Neural cell (in vitro differentiated cells): Measurements from ENCODE around the gene CEP128. TPM values are rescaled to one million over a fixed set of nuclear protein-coding genes. Genes with fewer than 3 reads are reported as not detected.

Experiments
- H2AFZ ChIP-seq: fragments of 200-600, 300-800 bp; sonication (generic), shearing (Covaris generic); 2 replicates; pipeline ENCODE4 v1.6.0; 2014; ENCODE audit warnings: low read depth, mild to moderate bottlenecking, antibody characterized with exemption, low read length, moderate library complexity
- H3F3A ChIP-seq: fragments of 200-600 bp; shearing (Covaris generic); 2 replicates; pipeline ENCODE4 v1.6.1; 2016; ENCODE audit warnings: mild to moderate bottlenecking, moderate library complexity, mixed read lengths, antibody characterized with exemption, low read length; ENCODE audit not compliant: insufficient read depth, poor library complexity, severe bottlenecking
- H3K27ac ChIP-seq: fragments of 200-600, 300-800 bp; sonication (generic), shearing (Covaris generic); 2 replicates; pipeline ENCODE4 v1.5.1; 2014; ENCODE audit warnings: mild to moderate bottlenecking, low read length, moderate library complexity
- H3K27me3 ChIP-seq: fragments of 300-800, 200-600 bp; sonication (generic), shearing (Covaris generic); 2 replicates; pipeline ENCODE4 v1.6.0; 2014; ENCODE audit warnings: mild to moderate bottlenecking, low read depth, low read length, moderate library complexity; ENCODE audit not compliant: insufficient read depth
- H3K36me3 ChIP-seq: fragments of 300-800, 200-600 bp; sonication (generic), shearing (Covaris generic); 2 replicates; pipeline ENCODE4 v1.5.1; 2014; ENCODE audit warnings: mild to moderate bottlenecking, antibody characterized with exemption, low read length, moderate library complexity; ENCODE audit not compliant: insufficient read depth
- H3K4me2 ChIP-seq: fragments of 300-800, 200-600 bp; sonication (generic), shearing (Covaris generic); 2 replicates; pipeline ENCODE4 v1.6.0; 2014; ENCODE audit warnings: mild to moderate bottlenecking, low read length
- H3K4me3 ChIP-seq: fragments of 300-800, 200-600 bp; sonication (generic), shearing (Covaris generic); 2 replicates; pipeline ENCODE4 v1.5.1; 2014; ENCODE audit warnings: mild to moderate bottlenecking, low read length, moderate library complexity
- H3K79me2 ChIP-seq: fragments of 200-600 bp; shearing (Covaris generic); replicated peaks from 2 replicates; pipeline ENCODE4 v1.6.0; 2014; ENCODE audit warnings: mild to moderate bottlenecking, low read length, moderate library complexity; ENCODE audit not compliant: insufficient read depth
- H3K9ac ChIP-seq: fragments of 300-800, 200-600 bp; sonication (generic), shearing (Covaris generic); 2 replicates; pipeline ENCODE4 v1.6.1; 2016; ENCODE audit warnings: mild to moderate bottlenecking, low read length, mixed read lengths
- H3K9me2 ChIP-seq: fragments of 200-600 bp; shearing (Covaris generic); 2 replicates; pipeline ENCODE4 v1.6.1; 2016; ENCODE audit warnings: mild to moderate bottlenecking, low read length, mixed read lengths; ENCODE audit not compliant: insufficient read depth
- H3K9me3 ChIP-seq: fragments of 200-600, 300-800 bp; sonication (generic), shearing (Covaris generic); 2 replicates; pipeline ENCODE4 v1.6.1; 2016; ENCODE audit warnings: mild to moderate bottlenecking, mixed run types, low read length, moderate library complexity, mixed read lengths
- H4K20me1 ChIP-seq: fragments of 200-600 bp; shearing (Covaris generic); 2 replicates; pipeline ENCODE4 v1.6.1; 2016; ENCODE audit warnings: mild to moderate bottlenecking, mixed run types; ENCODE audit not compliant: insufficient read depth
- CTCF ChIP-seq: fragments of 450-650 bp; IDR thresholded peaks from 2 replicates; pipeline ENCODE4 v1.5.1; 2014; ENCODE audit warnings: antibody characterized with exemption, mild to moderate bottlenecking, moderate library complexity; ENCODE audit not compliant: poor library complexity, severe bottlenecking
- EP300 ChIP-seq: fragments of 450-650 bp; conservative IDR thresholded peaks from 2 replicates; pipeline ENCODE4 v1.6.1; 2014; ENCODE audit warnings: antibody characterized with exemption, mild to moderate bottlenecking, moderate library complexity; ENCODE audit not compliant: poor library complexity, severe bottlenecking
- EZH2 ChIP-seq: fragments of 200-600, 300-800 bp; shearing (Covaris generic), sonication (generic); IDR thresholded peaks from 2 replicates; pipeline ENCODE4 v1.6.1; 2014; ENCODE audit warnings: antibody characterized with exemption, low read length, borderline replicate concordance, mild to moderate bottlenecking; ENCODE audit not compliant: insufficient read depth, poor library complexity, severe bottlenecking
- MXI1 ChIP-seq: fragments of 450-650 bp; conservative IDR thresholded peaks from 2 replicates; pipeline ENCODE4 v1.6.1; 2014; ENCODE audit warnings: antibody characterized with exemption, mild to moderate bottlenecking; ENCODE audit not compliant: poor library complexity, severe bottlenecking
- POLR2AphosphoS5 ChIP-seq: IDR thresholded peaks from 2 replicates; pipeline ENCODE4 v1.6.1; 2012
- RAD21 ChIP-seq: fragments of 450-650 bp; conservative IDR thresholded peaks from 2 replicates; pipeline ENCODE4 v1.6.1; 2014; ENCODE audit warnings: antibody characterized with exemption, mild to moderate bottlenecking, moderate library complexity
- REST ChIP-seq: IDR thresholded peaks from 2 replicates; pipeline ENCODE4 v1.6.1; 2012; ENCODE audit warnings: borderline replicate concordance
- SMC3 ChIP-seq: fragments of 450-650 bp; conservative IDR thresholded peaks from 2 replicates; pipeline ENCODE4 v1.6.1; 2014; ENCODE audit warnings: antibody characterized with exemption, mild to moderate bottlenecking, moderate library complexity; ENCODE audit not compliant: poor library complexity
- TAF1 ChIP-seq: IDR thresholded peaks from 2 replicates; pipeline ENCODE4 v1.6.1; 2012; ENCODE audit warnings: low read depth
- polyA plus RNA-seq: library from polyadenylated mRNA; depleted of rRNA; stranded (reverse); fragments of >200 nt; gene quantifications from 2 replicates; pipeline ENCODE4 v1.2.3, GENCODE V29; 2014

CEP128 gene
- polyA plus RNA-seq, 1 donor from 2014 or later, result 5.5 TPM

GRCh38 chr14:80946797-80947196, 5.3 kb upstream of the CEP128 start:
- Histone ChIP-seq H3K4me3 (no peak overlapping the region), H2AFZ (no peak overlapping the region), H3K9me2 (no peaks in the 10 kb centered on the region), H3K36me3 (no peaks in the 10 kb centered on the region), H3K79me2 (no peaks in the 10 kb centered on the region), H3K27ac (no peak overlapping the region), H3K27me3 (no peaks in the 10 kb centered on the region), H3K4me2 (no peak overlapping the region), H3K9me3 (no peaks in the 10 kb centered on the region), H3F3A (no peaks in the 10 kb centered on the region), H3K9ac (no peak overlapping the region), H4K20me1 (no peaks in the 10 kb centered on the region)
- TF ChIP-seq REST (no peak), TAF1 (no peak), SMC3 (no peak), MXI1 (no peak), EP300 (no peak), RAD21 (no peak), CTCF (no peak), POLR2AphosphoS5 (no peak), EZH2 (no peak)

GRCh38 chr14:80946187-80946586, 4.6 kb upstream of the CEP128 start:
- Histone ChIP-seq H3K27ac (no peak overlapping the region), H3K9me2 (no peaks in the 10 kb centered on the region), H3K9ac (no peak overlapping the region), H4K20me1 (no peaks in the 10 kb centered on the region), H3K36me3 (no peaks in the 10 kb centered on the region), H3K9me3 (no peaks in the 10 kb centered on the region), H3F3A (no peaks in the 10 kb centered on the region), H3K4me3 (no peak overlapping the region), H3K4me2 (no peak overlapping the region), H3K79me2 (no peaks in the 10 kb centered on the region), H3K27me3 (no peaks in the 10 kb centered on the region), H2AFZ (no peak overlapping the region)
- no peak for TF ChIP-seq CTCF
- TF ChIP-seq REST, result no peak
- TF ChIP-seq POLR2AphosphoS5, result no peak
- no peak for TF ChIP-seq EZH2
- no peak for TF ChIP-seq SMC3
- TF ChIP-seq TAF1, result no peak
- no peak for TF ChIP-seq MXI1
- no peak for TF ChIP-seq RAD21
- no peak for TF ChIP-seq EP300
